GM13976 (cell line): Measurements from ENCODE around the gene RPS14.
"Not testable (repeated sequence)": the region's sequence is repeated elsewhere in the genome, so short reads cannot be mapped to it uniquely, and the experiment has no call there.

Experiments used
- DNase-seq: peaks from one replicate; pipeline ENCODE4 v3.0.0; 2012; ENCODE audit warnings: low spot score
- in situ Hi-C: fragments of 300-500 bp; cut with MboI; formaldehyde crosslinking; loops from one replicate; pipeline ENCODE4 v1.12.0; 2022; ENCODE audit warnings: low sequenced_read_pairs, mixed read lengths, inconsistent platforms; ENCODE audit not compliant: unreplicated experiment
- TF ChIP-seq, protein P1 (sequence below): IDR thresholded peaks from 2 replicates; pipeline ENCODE4 v1.5.1; 2012; ENCODE audit warnings: borderline replicate concordance, mild to moderate bottlenecking; ENCODE audit not compliant: insufficient read depth; ENCODE audit errors: extremely low read depth, missing control alignments, control extremely low read depth

The RPS14 gene

DNA sequence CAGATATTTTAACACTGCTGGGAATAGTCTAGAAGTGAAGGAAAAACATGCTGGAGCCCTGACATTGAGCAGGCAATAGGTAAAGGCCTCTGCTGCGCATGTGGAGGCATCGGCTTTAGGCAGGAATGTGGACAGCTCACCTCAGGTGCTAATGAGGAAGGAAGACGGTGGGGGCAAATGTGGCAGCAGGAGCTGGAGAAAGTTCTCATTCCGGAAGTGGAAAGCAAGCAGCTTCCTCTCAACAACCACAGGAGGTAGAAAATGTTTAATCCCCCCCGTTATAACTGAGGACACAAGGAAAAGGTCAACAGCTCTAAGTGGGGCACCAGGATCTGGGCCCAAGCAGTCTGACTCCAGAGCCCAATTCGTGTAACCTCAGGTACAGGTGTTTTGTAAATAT, 7.6 kb upstream of the RPS14 start:
- no peak for DNase-seq
- in situ Hi-C loops, result loop anchor here (10.0 to 25.0 kb wide), 2 partner anchors 88 to 205 kb away; partner anchors contain the start of gene MYOZ3
- TF ChIP-seq, protein P1, sequence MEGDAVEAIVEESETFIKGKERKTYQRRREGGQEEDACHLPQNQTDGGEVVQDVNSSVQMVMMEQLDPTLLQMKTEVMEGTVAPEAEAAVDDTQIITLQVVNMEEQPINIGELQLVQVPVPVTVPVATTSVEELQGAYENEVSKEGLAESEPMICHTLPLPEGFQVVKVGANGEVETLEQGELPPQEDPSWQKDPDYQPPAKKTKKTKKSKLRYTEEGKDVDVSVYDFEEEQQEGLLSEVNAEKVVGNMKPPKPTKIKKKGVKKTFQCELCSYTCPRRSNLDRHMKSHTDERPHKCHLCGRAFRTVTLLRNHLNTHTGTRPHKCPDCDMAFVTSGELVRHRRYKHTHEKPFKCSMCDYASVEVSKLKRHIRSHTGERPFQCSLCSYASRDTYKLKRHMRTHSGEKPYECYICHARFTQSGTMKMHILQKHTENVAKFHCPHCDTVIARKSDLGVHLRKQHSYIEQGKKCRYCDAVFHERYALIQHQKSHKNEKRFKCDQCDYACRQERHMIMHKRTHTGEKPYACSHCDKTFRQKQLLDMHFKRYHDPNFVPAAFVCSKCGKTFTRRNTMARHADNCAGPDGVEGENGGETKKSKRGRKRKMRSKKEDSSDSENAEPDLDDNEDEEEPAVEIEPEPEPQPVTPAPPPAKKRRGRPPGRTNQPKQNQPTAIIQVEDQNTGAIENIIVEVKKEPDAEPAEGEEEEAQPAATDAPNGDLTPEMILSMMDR, result no peak

DNA sequence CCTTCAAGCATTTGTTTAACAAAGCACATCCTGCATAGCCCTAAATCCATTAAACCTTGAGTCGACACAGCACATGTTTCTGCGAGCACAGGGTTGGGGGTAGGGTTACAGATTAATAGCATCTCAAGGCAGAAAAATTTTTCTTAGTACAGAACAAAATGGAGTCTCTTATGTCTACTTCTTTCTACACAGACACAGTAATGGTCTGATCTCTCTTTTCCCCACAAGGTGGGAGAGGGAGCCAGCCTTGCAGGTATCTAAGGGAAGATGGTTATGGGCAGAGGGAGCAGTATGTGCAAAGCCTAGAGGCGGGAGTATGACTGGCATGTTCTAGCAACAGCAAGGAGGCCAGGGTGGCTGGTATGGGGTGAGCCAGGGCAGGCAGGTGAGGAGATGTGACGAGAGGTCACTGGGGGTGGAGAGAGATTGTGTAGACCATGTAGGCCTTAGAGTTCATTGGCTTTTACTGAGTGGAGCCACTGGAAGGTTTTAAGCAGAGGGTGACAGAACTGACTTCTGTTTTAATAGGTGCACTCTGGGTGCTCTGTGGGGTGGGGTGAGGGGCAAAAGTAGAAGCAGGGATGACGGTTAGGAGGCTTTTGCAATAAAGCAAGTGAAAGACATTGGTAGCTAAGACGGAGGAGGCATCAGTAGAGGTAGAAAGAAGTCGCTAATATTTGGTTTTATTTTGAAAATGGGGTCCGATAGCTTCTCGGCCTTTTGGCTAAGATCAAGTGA, 5.1 kb upstream of the RPS14 start:
- TF ChIP-seq, protein P1, result no peak
- no peak for DNase-seq
- in situ Hi-C loops, result loop anchor here (10.0 to 25.0 kb wide), 2 partner anchors 90 to 208 kb away; partner anchors contain the start of gene MYOZ3

DNA sequence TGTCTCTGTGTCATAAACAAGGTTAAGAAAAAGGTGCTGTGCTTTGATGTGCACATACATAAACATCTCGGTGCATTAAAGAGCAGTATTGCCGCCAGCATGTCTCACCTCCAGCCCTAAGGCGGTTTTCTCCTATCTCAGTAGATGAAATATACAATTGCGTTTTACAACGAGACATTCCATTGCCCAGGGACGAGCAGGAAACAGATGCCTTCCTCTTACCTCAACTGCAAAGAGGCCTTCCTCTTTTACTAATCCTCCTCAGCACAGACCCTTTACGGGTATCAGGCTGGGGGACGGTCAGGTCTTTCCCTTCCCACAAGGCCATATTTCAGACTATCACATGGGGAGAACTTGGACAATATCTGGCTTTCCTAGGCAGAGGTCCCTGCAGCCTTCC, 4.5 kb upstream of the RPS14 start:
- DNase-seq, result not testable (repeated sequence)

DNA sequence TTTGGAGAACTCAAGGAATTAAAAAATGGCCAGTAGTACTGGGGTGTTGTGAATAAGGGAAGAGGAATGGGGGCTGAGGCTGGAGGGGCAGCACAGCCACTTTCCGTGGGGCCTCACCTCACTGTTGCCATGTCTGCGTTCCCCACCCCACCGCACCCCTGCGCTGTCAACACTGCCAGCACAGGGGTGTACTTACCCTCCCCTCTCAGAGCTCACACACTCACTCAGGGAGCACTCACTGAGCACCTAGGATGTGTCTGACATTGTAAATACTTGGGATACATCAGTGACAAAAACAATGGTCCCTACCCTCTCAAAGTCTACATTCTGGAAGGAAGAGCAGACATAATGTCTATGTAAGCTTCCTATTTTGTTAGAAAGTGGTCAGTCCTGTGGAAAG, 3.4 kb upstream of the RPS14 start:
- in situ Hi-C loops, result loop anchor here (10.0 to 25.0 kb wide), 2 partner anchors 92 to 209 kb away; partner anchors contain the start of gene MYOZ3
- no peak for DNase-seq
- TF ChIP-seq, protein P1, result no peak

More for the DNA sequence above, 4.5 kb upstream of the RPS14 start:
- in situ Hi-C loops, result loop anchor here (10.0 to 25.0 kb wide), 2 partner anchors 91 to 208 kb away; partner anchors contain the start of gene MYOZ3

DNA sequence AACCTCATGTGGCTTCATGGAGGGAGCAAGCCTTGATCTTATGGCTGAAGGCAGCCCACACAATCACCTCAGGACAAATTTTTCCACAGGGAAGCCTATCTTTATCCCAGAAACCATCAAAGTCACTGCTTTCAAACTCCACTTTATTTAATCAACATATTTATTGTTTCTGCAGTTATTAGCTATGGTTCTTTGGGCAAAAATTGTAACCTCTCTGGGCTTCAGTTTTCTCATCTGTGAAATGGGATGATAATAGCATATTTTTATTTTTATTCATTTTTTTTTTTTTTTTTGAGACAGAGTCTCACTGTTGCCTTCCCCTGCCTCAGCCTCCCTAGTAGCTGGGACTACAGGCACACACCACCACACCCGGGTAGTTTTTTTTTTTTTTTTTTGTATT, 2.1 kb upstream of the RPS14 start:
- TF ChIP-seq, protein P1, result no peak
- DNase-seq, result no peak
- in situ Hi-C loops, result loop anchor here (10.0 to 25.0 kb wide), 2 partner anchors 93 to 211 kb away; partner anchors contain the start of gene MYOZ3

DNA sequence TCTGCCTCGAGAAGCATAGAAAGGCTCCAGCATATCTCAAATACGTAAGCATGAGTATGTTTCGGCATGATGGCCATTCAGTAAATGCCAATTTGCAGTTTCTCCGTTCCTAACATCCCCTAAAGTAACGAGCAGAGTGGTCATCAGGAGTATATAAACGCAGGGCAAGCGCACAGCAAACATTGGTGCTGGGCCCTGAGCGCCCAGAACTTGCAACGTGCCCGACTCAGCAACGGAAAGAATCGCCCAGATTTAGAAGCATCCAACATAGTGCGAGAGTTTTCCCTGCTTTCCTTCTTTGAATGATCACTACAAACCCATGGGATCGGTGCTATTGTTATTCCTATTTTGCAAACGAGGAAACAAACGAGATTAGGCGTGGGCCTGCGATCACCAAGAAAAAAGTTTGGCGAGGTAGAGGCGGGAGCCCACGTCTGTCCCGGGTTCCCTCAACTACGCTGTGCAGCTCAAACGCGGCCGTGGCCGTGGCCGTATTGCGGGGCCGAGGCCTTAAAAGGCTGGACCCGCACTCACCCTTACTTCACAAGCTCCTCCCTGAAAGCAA, 505 bp downstream of the RPS14 start:
- DNase-seq, result no peak
- TF ChIP-seq, protein P1, result no peak
- in situ Hi-C loops, result no loop called here

DNA sequence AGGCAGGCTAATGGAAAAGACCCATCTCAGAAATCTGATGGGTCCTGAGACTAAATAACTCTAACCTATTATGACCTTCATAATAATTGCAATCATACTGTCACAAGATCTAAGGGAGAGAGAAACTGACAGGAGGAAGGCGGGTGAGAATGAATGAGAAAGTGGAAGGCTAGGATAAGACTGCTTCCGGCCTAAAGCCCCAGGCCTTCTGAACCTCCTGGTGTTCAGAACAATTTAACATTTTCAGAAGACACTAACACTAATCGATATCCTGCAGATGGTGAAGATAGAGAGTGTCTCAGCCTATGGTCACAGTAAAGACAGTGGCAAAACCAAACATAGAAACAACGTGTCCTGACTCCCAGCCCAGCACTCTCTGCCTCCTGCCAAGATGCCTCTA, 1.2 kb downstream of the RPS14 start:
- no peak for DNase-seq
- TF ChIP-seq, protein P1, result no peak
- in situ Hi-C loops, result no loop called here
